22Rv1 (cell line): Measurements from ENCODE around the gene SLCO1A2.

Source experiments
- H3K27ac ChIP-seq: fragments of 450-650 bp; 2 replicates; pipeline ENCODE4 v1.5.1; 2017
- ZFX ChIP-seq: fragments of 450-650 bp; IDR thresholded peaks from 2 replicates; pipeline ENCODE4 v1.6.1; 2017; ENCODE audit warnings: antibody characterized with exemption, borderline replicate concordance
- TF ChIP-seq, protein P1 (sequence below): fragments of 450-650 bp; IDR thresholded peaks from 2 replicates; pipeline ENCODE4 v1.5.1; 2017; ENCODE audit warnings: mild to moderate bottlenecking

SLCO1A2 gene

DNA sequence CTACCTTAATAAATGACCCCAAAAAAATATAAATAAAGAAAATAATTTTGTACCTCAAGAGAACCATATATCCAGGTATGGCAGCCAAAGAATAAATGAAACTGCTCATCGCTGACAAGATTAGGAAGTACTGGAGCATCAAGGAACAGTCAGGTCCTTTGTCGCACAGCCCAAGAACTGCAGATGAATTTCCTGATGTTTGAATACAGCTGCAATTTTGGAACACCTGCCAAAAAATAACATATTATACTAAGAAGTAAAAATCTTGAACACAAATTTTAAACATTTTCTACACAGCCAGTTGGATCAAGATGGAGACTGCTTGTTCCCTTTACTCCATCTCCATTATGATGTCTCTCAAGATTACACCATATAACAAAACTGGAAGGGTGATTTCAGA lies 42.6 kb downstream of the SLCO1A2 start:
- TF ChIP-seq, protein P1, sequence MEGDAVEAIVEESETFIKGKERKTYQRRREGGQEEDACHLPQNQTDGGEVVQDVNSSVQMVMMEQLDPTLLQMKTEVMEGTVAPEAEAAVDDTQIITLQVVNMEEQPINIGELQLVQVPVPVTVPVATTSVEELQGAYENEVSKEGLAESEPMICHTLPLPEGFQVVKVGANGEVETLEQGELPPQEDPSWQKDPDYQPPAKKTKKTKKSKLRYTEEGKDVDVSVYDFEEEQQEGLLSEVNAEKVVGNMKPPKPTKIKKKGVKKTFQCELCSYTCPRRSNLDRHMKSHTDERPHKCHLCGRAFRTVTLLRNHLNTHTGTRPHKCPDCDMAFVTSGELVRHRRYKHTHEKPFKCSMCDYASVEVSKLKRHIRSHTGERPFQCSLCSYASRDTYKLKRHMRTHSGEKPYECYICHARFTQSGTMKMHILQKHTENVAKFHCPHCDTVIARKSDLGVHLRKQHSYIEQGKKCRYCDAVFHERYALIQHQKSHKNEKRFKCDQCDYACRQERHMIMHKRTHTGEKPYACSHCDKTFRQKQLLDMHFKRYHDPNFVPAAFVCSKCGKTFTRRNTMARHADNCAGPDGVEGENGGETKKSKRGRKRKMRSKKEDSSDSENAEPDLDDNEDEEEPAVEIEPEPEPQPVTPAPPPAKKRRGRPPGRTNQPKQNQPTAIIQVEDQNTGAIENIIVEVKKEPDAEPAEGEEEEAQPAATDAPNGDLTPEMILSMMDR = no peak
- no peak for TF ChIP-seq ZFX
- no peak overlapping the region for H3K27ac ChIP-seq

DNA sequence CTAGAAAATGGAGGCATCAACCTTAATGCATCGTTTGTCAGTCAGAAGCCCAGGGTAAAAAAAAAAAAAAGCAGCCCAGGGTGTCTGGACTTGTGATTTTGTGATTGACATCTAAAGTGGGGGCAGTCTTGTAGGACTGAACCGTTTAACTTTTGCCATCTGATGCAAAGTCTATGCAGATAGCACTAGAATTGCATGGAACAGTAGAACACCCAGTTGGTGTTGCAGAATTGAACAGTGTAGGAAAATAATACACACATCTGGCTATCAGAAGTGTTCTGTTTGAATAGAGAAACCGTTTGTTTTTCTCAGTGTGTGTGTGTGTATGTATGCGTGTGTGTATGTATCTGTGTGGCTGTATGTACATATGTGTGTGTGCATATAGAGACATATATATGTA lies 45.0 kb downstream of the SLCO1A2 start:
- no peak overlapping the region for H3K27ac ChIP-seq
- TF ChIP-seq, protein P1 = no peak
- no peak for TF ChIP-seq ZFX

DNA sequence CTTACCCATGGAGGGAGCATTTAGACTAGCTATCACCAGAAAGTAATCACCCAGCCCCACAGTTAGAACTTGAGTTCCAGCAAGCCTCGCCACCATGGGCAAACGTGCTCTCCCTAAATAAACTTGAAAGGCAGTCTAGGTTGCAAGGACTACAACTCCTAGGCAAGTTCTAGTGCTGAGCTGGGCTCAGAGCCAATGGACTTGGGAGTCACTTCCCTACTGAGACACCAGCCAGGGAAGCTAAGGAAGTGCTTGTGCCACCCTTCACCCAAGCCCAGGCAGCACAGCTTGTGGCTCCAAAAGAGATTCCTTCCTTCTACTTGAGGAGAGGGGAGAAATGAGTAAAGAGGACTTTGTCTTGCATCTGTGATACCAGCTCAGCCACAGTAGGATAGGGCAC lies 57.9 kb downstream of the SLCO1A2 start:
- no peak for TF ChIP-seq ZFX
- TF ChIP-seq, protein P1 = no peak
- H3K27ac ChIP-seq = no peak overlapping the region

DNA sequence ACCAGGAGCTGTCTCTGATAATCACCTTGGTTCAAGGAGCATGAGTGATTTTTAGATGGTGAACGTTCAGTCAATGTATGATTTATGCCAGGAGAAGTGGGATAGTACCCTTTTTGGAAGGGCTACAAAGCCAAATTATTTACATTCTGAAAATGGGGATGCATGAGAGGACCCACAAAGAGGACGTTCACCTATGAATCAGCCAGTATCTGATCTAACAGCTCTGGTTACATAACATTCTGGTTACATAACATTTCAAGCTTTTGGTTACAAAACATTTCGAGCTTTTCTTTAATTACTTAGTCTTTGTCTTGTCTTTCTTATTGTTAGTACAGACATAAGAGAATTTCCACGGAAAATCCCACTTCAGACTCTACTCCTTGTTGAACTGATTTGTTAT lies 68.8 kb downstream of the SLCO1A2 start:
- no peak overlapping the region for H3K27ac ChIP-seq
- no peak for TF ChIP-seq ZFX
- TF ChIP-seq, protein P1 = no peak

DNA sequence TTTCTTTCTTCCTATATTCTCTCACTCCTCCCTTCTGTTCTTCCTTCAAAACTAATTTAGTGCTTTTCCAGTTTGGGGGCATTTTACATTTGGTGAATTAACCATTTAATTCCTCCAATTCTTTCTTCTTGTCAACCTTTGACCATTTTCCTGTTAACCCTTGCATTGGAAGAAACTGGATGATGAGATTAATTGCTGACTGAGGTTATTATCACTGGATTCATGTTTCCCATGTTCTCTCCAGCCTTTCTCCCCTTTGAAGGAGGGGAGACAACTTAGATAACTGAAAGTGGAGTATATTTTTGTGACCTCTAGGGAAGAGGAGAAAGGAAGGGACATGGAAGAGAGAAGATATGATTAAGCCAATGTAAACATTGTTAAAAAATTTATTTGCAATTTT lies 70.5 kb downstream of the SLCO1A2 start:
- H3K27ac ChIP-seq = no peak overlapping the region
- TF ChIP-seq, protein P1 = no peak
- TF ChIP-seq ZFX = no peak

DNA sequence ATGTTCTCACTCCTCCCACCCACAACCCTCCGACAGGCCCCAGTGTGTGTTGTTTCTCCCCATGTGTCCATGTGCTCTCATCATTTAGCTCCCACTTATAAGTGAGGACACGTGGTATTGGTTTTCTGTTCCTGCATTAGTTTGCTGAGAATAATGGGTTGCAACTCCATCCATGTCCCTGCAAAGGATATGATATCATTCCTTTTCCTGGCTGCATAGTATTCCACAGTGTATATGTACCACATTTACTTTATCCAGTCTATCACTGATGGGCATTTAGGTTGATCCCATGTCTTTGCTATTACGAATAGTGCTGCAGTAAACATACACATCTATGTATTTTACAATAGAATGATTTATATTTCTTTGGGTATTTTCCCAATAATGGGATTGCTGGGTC lies 77.5 kb downstream of the SLCO1A2 start:
- TF ChIP-seq, protein P1 = no peak
- no peak for TF ChIP-seq ZFX
- H3K27ac ChIP-seq = no peak overlapping the region

DNA sequence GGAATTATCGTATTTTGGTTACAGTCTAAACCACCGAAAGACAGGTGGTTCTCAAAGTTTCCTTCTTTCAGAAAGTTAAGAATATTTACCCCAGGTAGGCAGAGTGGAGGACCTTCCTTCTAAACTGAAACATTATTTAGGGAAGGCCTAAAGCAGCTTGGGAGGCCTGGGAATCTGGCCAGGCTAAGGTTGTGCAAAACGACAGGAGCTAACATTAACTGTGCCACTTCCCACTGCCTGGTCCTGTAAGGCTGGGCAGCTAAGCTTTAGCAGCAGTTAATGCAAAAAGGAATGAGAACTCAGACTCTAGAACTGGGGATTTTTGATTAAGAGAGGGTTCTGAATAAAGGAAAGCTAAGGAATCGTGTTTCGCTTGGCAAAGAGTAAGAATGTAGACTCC lies 82.6 kb downstream of the SLCO1A2 start:
- no peak overlapping the region for H3K27ac ChIP-seq
- no peak for TF ChIP-seq ZFX
- TF ChIP-seq, protein P1 = no peak
